Left lung (tissue), 10 donors: ENCODE results near the gene GPR35. TPM values are rescaled to one million over a fixed set of nuclear protein-coding genes. Genes with fewer than 3 reads are reported as not detected.

Experiments used
- ATAC-seq: fragments of 200-7000 bp; cut with Tn5 transposase; one replicate; pipeline ENCODE4 v1.9.1; 2020; ENCODE audit warnings: moderate library complexity
- DNase-seq, 4 donors: peaks; one replicate each; pipeline ENCODE4 v3.0.0-alpha.2; 2013 to 2020
- H3K27ac ChIP-seq, 2 donors: fragments of 200-600 bp; sonication (generic) in 1 of 2; one replicate each; pipeline versions ENCODE4 v1.5.0 to v1.8.0; 2020 to 2021
- H3K27me3 ChIP-seq, 2 donors: fragments of 200-600 bp; sonication (generic) in 1 of 2; one replicate each; pipeline versions ENCODE4 v1.5.0 to v1.8.0; 2020 to 2021
- H3K36me3 ChIP-seq, 2 donors: fragments of 200-600 bp; sonication (generic) in 1 of 2; one replicate each; pipeline versions ENCODE4 v1.5.0 to v1.8.0; 2020 to 2021
- H3K4me1 ChIP-seq, 2 donors: fragments of 200-600 bp; one replicate each; pipeline ENCODE4 v1.8.0; 2021
- H3K4me3 ChIP-seq, 2 donors: fragments of 200-600 bp; sonication (generic) in 1 of 2; one replicate each; pipeline versions ENCODE4 v1.5.0 to v1.8.0; 2020 to 2021; ENCODE audit warnings: mild to moderate bottlenecking in 1 of 2
- H3K9me3 ChIP-seq, 2 donors: fragments of 200-600 bp; sonication (generic) in 1 of 2; one replicate each; pipeline versions ENCODE4 v1.5.0 to v1.8.0; 2020 to 2021
- intact Hi-C, 2 donors: fragments of 100-400 bp; cut with DNase I; formaldehyde crosslinking; loops; one replicate each; pipeline versions ENCODE4 v1.11.2 to v1.14.2; 2022
- polyA plus RNA-seq, 6 donors: library from polyadenylated mRNA; unstranded; fragments of 120-200 nt; gene quantifications; one replicate each; pipeline ENCODE4 v1.2.1, GENCODE V29; 2013; ENCODE audit not compliant: insufficient read length in 6 of 6
- total RNA-seq, 2 donors: library from RNA; stranded (reverse); fragmentation: NEBNext Ultra II Directional; extraction: Animal tissue kit (Norgen Biotek cat#: 25700); gene quantifications; one replicate each; pipeline ENCODE4 v1.2.1, GENCODE V29; 2021
- TF ChIP-seq, protein P1 (sequence below), 2 donors: fragments of 200-600 bp; sonication (generic) in 1 of 2; IDR thresholded peaks; one replicate each; pipeline versions ENCODE4 v1.5.0 to v1.8.0; 2021; ENCODE audit warnings: antibody characterized with exemption in 2 of 2
- donor health status: DM: no; HTN: yes; CAD: no.
- donor health status: DM: no; HTN: no; CAD: no.

The GPR35 gene
- total and polyA plus RNA-seq, 8 donors = 1.1 to 6.0 (median 2.7) TPM

DNA sequence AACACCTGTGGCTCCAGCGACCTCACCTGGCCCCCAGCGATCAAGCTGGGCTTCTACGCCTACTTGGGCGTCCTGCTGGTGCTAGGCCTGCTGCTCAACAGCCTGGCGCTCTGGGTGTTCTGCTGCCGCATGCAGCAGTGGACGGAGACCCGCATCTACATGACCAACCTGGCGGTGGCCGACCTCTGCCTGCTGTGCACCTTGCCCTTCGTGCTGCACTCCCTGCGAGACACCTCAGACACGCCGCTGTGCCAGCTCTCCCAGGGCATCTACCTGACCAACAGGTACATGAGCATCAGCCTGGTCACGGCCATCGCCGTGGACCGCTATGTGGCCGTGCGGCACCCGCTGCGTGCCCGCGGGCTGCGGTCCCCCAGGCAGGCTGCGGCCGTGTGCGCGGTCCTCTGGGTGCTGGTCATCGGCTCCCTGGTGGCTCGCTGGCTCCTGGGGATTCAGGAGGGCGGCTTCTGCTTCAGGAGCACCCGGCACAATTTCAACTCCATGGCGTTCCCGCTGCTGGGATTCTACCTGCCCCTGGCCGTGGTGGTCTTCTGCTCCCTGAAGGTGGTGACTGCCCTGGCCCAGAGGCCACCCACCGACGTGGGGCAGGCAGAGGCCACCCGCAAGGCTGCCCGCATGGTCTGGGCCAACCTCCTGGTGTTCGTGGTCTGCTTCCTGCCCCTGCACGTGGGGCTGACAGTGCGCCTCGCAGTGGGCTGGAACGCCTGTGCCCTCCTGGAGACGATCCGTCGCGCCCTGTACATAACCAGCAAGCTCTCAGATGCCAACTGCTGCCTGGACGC is 4.9 kb downstream of the GPR35 start:
- Histone ChIP-seq H3K27ac (no peak overlapping the region), H3K4me3 (no peak overlapping the region), H3K36me3 (peaks cover 0 to 17% of the 10 kb centered on the region in 2 donors), H3K4me1 (peaks cover 0 to 14% of the 10 kb centered on the region in 2 donors), H3K9me3 (peaks cover 0 to 18% of the 10 kb centered on the region in 2 donors), H3K27me3 (peaks cover 0 to 17% of the 10 kb centered on the region in 2 donors)
- intact Hi-C loops = no loop called here
- DNase-seq = peak in 2 of 4 donors; percentile 27 to 78
- no peak for ATAC-seq
- TF ChIP-seq, protein P1, sequence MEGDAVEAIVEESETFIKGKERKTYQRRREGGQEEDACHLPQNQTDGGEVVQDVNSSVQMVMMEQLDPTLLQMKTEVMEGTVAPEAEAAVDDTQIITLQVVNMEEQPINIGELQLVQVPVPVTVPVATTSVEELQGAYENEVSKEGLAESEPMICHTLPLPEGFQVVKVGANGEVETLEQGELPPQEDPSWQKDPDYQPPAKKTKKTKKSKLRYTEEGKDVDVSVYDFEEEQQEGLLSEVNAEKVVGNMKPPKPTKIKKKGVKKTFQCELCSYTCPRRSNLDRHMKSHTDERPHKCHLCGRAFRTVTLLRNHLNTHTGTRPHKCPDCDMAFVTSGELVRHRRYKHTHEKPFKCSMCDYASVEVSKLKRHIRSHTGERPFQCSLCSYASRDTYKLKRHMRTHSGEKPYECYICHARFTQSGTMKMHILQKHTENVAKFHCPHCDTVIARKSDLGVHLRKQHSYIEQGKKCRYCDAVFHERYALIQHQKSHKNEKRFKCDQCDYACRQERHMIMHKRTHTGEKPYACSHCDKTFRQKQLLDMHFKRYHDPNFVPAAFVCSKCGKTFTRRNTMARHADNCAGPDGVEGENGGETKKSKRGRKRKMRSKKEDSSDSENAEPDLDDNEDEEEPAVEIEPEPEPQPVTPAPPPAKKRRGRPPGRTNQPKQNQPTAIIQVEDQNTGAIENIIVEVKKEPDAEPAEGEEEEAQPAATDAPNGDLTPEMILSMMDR (IDR thresholded peaks at IDR 0.05) = no peak

DNA sequence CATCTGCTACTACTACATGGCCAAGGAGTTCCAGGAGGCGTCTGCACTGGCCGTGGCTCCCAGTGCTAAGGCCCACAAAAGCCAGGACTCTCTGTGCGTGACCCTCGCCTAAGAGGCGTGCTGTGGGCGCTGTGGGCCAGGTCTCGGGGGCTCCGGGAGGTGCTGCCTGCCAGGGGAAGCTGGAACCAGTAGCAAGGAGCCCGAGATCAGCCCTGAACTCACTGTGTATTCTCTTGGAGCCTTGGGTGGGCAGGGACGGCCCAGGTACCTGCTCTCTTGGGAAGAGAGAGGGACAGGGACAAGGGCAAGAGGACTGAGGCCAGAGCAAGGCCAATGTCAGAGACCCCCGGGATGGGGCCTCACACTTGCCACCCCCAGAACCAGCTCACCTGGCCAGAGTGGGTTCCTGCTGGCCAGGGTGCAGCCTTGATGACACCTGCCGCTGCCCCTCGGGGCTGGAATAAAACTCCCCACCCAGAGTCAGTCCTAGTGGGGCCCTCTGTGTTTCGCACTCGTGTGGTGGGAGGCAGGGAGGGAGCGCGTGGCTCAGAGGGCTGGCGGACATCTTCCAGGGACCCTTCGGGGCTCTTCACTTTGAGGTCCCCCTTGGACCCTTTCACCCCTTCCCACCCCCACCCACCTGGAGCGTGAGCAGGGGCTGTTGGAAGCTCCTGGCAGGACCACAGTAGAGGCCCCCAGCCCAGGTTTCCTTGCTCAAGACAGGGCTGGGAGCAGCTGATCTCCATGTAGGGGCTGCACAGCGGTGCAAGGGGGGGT is 5.7 kb downstream of the GPR35 start:
- intact Hi-C loops = no loop called here
- TF ChIP-seq, protein P1 (IDR thresholded peaks at IDR 0.05) = no peak
- ATAC-seq (no peak), DNase-seq (peak in 2 of 4 donors; percentile 21 to 60)
- peaks cover 0 to 17% of the 10 kb centered on the region in 2 donors for H3K36me3 ChIP-seq
- peaks cover 0 to 11% of the 10 kb centered on the region in 2 donors for H3K4me1 ChIP-seq
- H3K9me3 ChIP-seq = peaks cover 0 to 20% of the 10 kb centered on the region in 2 donors
- H3K27ac ChIP-seq = no peak overlapping the region
- H3K4me3 ChIP-seq = no peak overlapping the region
- peaks cover 0 to 14% of the 10 kb centered on the region in 2 donors for H3K27me3 ChIP-seq

GRCh38 chr2:240631548-240632305 is 6.4 kb downstream of the GPR35 start:
- intact Hi-C loops = no loop called here
- H3K9me3 ChIP-seq = peaks cover 0 to 20% of the 10 kb centered on the region in 2 donors
- peaks cover 0 to 14% of the 10 kb centered on the region in 2 donors for H3K27me3 ChIP-seq
- peaks cover 0 to 6% of the 10 kb centered on the region in 2 donors for H3K4me1 ChIP-seq
- DNase-seq = peak in 1 of 4 donors; percentile 49
- TF ChIP-seq, protein P1 (IDR thresholded peaks at IDR 0.05) = no peak
- no peak for ATAC-seq
- H3K4me3 ChIP-seq = no peak overlapping the region
- H3K27ac ChIP-seq = no peak overlapping the region
- H3K36me3 ChIP-seq = peaks cover 0 to 17% of the 10 kb centered on the region in 2 donors

DNA sequence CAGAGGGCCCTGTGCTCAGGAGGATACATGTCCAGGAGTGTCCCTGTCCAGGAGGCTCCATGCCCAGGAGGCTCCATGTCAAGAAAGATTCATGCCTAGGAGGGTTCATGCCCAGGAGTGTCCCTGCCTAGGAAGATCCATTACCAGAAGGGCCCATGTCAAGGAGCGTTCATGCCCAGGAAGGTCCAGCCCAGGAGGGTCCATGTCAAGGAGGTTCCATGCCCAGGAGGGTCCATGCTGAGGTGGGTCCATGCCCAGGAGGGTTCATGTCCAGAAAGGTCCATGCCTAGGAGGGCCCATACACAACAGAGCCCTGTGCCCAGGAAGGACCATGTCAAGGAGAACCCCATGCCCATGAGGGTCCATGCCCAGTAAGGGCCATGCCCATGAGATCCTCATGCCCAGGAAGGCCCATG is 7.0 kb downstream of the GPR35 start:
- Histone ChIP-seq H3K27me3 (peaks cover 0 to 14% of the 10 kb centered on the region in 2 donors), H3K4me3 (no peak overlapping the region), H3K36me3 (peaks cover 0 to 17% of the 10 kb centered on the region in 2 donors), H3K4me1 (peaks cover 0 to under 1% of the 10 kb centered on the region in 2 donors), H3K9me3 (peaks cover 0 to 20% of the 10 kb centered on the region in 2 donors), H3K27ac (no peak overlapping the region)
- TF ChIP-seq, protein P1 (IDR thresholded peaks at IDR 0.05) = no peak
- intact Hi-C loops = no loop called here
- DNase-seq = peak in 1 of 4 donors; percentile 4
- no peak for ATAC-seq
